AG08395 (cell line): ENCODE results near the gene GRID1.

Source experiments
- DNase-seq: peaks from one replicate; pipeline ENCODE4 v3.0.0; 2012; ENCODE audit warnings: mixed read lengths, low spot score

GRID1 gene

DNA sequence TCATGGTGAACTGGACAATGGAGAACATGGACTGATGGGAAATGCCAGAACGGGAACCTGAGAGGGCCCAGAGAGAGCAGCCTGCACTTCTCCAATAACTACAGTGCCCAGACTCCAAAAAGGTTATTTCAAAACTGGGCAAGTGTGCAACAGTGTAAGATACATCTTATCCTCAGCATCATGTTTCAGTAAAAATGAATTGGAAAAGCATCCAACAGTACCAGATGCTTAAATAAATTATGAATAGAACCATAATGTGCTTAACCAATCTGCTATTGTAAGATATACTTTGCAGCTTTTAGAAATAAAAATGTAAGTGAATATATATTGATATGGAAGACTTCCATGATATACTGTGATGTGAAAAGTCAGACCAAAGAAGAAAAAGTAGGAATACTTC is 303.3 kb downstream of the GRID1 start:
- DNase-seq: no peak

DNA sequence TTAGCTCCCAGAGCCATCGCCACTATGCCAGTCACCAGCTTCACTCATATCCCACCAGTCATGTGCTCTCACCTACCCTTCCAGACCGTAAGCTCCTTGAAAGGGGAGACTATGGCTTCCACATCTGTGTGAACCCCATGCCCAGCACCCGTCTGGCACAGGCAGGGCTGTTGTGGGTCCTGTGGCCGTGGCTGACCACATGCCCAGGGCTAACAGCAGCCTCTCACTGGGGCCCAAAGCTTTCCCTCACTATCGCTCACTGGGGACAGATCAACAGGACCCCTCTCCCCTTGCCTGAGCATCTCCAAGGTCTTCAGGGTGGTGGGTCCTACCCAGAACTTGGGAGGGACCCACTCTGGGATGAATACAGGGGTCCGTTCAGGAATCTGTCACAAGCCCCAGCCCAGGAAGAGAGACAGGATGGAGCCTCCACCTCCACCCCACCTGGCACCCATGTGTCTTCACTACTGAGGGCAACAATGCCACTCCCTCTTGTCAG is 303.9 kb downstream of the GRID1 start:
- DNase-seq: no peak

DNA sequence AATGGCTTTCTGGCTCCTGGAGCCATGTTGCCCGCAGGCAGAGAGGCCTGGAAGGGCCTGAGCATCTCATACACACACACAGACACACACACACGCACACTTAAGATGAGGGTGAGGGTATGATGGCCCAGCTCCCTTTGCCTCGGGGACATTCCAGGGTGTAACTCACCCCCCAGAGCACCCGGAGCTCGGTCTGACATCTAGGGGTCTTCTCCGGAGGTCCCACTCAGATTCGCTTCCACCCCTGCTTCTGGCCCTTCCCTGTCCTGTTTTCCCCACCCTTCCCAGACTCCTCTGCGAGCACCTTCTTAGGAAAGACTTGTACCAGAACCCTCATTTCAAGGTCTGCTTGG is 304.4 kb downstream of the GRID1 start:
- no peak for DNase-seq

DNA sequence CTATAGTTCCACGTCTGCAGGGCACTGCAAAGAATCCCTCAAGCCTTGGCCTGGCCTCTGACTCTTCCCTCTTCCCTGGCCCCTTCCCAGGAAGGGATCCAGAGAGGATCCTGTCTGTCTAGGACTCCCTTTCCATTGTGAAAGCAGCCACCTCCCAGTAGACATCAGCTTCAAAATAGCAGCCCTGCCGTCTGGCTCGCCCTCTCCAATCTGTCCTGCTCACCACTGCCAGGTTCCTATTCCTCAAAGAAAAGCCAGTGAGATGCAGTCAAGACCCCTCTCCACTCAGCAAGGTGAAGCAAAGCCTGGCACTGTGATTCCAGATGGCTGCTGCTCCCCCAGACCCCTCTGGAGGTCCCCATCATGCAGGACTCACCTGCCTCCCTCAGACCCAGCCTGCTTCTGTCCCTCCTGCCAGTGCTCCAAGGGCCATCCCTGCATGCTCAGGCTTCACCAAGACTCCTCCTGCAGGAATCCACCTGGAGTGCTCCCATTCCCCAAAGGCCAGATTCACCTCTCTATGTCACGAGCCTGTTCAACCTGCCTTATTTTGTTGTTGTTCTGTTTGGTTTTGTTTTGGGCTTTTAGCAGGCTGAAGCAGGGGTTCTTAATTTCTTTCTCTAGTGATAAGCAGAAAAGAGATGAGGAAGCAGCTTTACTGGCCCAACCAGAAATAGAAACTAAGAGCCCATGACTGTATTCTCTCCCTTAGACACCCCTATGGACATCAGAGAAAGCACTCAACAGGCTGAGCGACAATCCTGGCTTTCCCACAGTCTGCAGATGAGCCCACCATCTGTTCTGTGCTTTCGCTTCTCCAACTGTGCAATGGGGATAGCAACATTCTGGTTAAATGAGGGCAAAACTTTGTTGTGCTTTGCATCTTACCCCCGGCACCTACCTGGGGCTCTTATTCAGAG is 305.1 kb downstream of the GRID1 start:
- DNase-seq: no peak

DNA sequence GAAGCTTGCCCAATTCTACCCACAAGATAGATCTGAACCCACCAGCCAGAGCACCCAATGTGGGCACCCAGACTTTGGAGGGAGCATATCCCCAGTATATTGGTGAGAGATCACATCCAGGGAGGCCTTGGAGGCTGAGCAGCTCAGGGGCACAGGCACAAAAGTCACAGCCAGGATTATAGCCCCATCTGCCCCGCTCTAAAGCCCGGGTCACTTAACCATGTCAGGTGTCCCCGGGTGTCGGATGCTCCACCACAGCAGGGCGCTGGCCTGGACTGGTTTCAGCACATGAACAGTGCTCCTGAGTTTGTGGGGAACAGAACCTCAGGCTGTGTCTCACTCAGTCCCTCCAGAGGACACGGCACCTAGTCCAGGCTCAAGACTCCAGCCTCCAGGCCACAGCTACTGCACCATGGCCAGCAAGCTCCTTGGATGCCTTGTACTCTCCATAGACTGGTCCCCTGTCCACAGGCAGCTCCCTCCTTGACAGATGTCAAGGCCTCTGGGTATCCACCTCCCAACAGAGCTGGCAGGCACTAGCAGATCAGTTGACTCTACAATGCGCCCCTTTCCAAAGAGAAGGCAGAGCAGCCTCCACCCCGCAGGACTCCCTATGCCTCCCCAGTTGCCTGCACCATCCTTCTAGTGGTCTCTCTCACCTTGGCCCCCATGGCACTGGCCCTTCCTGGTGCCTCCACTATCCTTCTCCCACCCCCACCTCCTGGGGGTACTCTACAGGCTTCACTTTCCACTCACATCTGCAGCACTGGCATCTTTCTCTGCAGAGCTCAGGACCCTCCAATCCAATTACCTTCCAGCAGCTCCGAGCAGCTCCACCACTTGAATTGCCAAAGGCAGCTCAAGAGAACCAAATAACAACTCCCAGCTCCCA is 306.0 kb downstream of the GRID1 start:
- DNase-seq: no peak

DNA sequence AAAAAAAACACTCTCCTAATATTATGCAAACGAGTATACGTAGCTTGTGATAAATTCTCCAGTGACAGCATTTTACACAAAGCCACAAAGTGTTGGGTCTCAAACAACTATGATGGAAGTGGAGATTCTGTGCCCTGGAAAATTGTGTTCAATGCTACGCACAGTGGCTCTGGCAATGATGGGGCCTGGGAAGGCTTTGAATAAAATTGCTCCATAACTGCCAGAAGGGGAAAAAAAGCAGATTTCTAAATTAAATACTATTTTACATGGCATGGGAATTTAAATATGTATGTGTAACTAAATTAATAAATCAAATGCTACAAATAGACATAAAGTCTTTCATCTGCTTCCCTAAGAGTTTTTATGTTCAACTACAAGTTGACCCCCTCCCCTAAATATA is 306.7 kb downstream of the GRID1 start:
- DNase-seq: no peak

DNA sequence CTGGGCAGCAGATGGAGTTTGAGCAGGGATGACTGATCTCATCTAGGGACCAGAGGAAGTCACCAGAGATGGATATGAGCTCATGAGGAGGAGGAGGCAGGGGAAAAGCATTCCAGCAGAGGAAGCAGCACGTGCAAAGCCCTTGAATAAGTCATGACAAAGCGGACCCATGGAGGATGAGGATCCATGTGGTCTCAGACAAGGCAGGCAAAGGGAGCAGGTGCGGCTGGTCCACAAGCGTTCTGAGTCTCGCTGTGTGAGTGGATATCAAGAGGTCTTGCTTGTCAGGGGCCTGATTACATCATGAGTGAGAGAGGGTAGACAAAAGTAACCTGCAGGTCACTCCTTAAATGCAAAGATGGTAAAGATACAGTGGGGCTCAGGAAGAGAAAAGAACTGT is 307.6 kb downstream of the GRID1 start:
- no peak for DNase-seq

DNA sequence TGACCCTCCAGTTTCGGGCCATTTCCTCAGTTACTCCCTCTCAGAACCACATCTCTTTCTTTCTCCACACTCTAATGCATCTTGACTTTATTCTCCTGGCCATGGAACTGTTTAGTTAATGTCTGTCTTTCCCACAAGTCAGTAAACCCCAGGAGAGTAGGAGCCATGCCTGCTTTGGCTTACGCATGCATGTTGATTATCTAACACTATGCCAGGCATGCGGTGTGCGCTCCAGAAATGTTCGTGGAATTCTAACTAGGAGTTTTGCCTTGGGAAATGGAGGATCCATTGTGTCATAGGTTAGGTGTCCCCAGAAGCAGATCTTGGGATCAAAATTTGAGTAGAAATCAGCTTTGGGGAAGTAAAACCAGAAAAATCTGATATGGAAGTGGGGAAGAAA is 308.9 kb downstream of the GRID1 start:
- DNase-seq: no peak

DNA sequence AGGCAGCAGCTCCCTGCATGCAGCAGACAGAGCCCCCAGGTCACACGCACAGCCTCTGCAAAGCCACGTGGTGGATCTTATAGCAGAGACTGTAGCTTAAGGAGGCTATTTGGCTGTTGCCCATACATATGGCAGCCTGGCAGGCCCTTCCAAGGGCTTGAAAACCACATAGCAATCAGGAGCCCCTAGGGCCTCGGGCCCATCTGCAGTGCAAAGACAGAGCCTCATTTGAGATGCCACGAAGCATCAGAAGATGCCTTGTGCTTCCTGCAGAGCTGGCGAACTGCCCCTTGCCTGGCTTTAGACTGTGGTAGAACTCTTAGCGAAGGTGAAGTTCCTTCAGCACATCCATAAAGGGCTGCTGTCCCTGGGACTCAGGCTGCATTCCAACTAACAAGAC is 309.9 kb downstream of the GRID1 start:
- no peak for DNase-seq

DNA sequence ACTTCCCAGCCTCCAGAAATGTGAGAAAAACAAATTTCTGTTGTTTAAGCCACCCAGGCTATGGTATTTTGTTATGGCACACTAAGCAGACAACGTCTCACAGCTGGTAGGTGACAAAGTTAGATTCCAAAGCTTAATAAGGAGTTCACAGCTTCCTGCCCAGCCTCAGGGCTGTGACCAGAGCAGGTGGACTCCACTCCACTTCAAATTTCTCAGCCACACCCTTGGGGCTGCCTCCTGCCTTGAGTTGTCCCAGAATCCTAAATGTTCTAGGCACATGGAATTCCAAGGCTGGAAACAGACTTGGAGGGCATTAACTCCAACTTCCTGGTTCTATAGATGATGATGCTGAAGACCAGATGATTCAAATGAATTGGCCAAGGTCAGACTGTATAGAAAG is 310.7 kb downstream of the GRID1 start:
- no peak for DNase-seq

DNA sequence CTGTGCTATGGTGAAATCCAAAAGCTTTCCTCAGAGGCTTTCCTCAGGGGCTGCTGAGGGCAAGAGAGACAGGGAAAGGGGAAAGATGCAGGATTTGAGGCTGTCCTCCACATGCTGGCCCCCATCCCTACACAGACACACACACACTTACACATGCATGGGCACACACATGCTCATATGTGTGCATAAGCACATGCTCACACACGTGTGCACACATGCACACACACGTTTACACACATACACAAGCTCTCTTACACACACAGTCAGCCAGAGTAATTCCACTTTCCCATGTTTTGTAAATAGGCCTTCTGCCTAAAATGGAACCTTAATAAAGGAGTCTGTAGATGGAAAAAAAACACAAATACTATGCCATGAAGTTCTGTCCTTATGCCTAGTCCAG is 312.9 kb downstream of the GRID1 start:
- DNase-seq: no peak

DNA sequence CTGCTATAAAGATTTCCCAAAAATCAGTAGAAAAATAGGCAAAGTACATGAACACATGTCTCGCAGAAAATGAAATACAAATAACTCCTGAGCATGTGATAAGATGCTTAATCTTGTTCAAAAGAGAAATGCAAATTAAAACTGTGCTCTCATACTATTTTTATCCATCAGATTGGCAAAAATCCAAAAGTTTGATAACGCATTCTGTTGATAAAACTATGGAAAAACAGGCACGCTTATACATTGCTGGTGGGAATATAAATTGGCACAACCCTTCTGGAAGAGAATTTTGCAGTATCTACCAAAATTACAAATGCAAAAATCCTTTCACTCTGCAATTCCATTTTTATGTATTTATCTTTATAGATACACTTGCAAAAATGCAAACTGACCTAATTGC is 315.0 kb downstream of the GRID1 start:
- no peak for DNase-seq

DNA sequence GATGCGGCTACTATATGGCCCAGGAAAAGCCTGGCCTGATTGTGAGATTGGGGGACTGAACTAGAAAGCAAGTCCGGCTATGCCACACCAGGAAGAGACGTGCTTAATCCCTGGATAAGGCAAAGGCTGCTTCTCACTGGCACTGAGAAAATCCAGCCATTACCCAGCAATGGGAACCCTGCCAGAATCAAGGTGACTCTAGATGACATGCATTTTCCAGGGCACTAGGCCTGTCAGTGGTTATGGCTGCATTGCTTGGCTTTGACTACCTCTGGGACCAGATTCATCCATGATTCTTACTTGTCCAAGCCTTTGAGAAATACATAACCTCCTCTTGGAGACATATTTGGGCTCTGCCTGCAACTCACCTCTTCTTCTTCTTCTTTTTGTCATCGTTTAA is 317.2 kb downstream of the GRID1 start:
- no peak for DNase-seq

DNA sequence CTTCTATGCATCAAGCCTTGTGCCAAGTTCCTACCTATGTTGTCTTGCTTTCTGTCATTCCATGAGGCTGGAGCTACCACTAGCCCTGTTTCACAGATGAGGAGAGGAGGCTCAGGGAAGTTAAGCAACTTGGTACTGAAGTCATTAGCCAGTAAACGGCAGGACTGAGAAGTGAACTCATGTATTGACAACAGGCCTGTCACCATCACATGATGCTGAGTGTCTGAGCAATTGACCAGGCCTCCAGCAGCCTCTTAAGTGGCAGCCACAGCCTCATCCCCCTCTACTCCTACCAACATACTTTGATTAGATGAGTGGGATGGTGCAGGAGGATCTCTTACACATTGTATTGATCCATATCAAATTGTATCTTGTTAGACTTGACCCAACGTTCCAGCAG is 317.6 kb downstream of the GRID1 start:
- DNase-seq: no peak

DNA sequence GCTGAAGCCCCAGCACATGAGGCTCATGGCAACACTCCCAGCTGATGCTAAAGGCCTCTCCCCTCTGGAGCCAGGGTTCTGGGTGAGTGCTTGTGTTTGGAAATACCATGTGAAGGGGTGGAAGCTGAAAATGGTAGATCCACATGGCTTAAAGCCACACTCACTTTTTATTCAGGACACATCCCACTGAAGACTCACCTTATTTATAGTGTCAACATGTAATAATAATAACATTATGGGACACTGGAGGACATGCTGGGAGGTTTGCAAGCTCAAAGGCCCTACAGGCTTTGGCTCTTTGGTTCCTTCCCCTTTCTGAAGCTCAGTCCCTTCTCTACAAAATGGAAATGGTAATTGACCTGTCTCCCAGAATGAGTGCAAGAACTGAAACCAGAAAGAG is 318.0 kb downstream of the GRID1 start:
- no peak for DNase-seq

DNA sequence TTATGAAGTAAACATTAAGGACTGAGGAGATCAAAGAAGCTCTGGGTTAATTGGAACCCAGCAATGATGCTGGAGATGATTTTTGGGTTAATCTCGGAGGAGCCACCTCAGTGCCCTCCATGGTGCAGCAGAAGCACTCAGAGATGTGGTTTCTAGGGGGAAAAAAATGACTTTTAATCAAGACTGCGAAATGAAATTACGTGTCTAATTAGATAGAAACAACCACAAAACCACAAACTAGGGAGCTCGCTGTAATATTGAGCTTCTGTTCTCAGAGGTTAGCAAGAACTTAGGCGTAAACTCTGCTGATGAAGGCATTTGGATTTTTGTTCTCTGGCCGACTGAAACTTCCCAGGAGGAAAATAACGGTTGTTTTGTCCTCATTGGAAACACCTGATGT is 319.0 kb downstream of the GRID1 start:
- no peak for DNase-seq

DNA sequence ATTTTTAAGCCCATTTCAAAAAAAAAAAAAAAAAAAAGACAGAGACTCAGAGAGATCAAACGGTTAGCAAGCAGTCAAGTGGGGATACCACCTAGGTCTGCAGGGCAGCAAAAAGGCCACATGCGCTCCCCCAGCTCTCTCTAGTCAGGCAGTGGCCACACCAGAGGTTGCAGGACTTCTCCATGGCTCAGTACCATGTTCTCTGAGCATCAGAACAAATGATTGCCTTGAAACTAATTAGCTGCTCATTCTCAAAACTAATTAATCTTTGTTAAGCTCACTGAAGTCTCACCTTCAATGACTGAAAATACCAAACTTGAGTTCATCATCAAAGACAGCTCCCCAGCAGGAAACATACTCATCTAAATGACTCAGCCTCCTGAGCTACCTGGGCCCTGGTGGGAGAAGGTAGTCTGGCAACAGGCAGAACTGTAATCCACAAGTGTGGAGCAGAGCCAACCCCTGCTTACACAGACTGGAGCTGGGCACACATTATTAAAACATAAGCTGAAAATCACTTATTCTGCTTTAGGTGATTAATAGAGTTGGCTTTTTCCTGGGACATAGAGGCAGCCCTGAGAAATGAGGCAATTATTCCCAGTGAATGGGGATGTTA is 319.6 kb downstream of the GRID1 start:
- DNase-seq: no peak

DNA sequence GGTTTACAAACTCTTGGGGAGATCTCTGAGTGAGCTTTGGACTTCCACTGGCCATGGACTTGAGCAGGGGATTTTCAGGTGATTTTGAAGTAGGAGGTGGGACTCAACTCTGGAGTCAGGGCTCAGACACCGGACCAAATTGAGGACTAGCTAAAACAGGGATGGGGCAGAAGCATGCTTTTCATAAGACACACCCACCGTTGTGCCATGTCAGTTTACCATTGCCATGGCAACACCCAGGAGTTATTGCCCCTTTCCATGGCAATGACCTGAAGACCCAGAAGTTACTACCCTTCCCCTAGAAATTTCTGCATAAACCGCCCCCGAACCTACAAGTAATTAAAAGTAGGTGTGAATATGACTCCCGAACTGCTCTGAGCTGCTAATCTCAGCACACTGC is 320.7 kb downstream of the GRID1 start:
- DNase-seq: no peak

DNA sequence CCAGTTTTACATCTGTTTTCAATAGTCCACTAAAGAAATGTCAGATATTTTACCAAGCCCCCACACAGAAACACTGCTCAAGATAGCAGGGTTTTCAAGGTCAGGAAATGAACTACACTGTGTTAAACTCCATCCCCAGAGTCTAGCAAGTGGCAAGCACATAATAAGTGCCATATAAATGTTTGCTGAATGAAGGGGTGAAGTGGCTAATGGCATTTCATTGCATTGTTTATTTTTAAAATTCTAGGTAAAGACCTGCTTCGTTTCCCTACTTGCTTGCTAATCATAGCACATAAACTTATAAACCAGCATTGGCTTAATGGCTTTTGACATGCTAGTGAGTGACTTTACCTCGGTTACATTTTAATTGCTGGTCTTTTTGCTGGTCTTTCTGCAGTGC is 322.6 kb downstream of the GRID1 start:
- DNase-seq: no peak

DNA sequence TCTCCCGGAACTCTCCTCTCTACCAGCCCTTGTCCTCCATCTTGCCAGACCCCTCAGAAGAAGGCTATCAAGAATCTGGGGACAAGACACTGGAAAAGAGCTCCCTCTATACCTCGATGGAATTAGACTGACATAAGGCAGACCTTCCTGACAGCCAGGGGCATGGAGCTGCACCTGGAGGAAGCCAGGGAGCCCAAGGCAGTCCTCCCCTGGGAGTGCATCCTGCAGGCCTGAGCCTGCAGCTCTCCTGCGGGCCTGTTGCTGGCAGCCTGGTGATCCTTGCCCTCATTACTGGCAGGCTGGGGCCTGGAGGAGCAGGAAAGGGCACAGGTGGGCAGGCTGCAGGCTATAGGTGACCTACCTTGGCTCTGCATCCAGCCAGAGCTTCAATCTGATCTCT is 323.4 kb downstream of the GRID1 start:
- no peak for DNase-seq

DNA sequence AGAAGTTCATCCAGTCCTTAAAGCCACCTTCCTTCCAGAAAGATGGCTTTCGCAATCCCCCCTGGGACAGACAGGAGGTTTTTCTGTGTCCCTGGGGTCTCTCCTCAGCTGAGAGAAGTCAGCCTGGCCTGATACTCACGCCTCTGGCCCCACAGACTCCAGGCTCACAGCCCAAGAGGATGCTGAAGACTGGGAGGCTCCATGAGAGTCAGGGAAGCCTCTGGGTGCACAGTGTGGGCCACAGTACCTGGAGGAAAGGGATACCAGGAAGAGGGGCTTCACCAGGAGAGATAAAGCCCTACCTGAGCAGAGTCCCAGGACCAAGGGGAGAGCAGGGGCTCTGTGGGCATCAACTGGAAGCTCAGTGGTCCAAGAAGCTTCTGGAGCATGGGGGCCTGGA is 324.4 kb downstream of the GRID1 start:
- no peak for DNase-seq

DNA sequence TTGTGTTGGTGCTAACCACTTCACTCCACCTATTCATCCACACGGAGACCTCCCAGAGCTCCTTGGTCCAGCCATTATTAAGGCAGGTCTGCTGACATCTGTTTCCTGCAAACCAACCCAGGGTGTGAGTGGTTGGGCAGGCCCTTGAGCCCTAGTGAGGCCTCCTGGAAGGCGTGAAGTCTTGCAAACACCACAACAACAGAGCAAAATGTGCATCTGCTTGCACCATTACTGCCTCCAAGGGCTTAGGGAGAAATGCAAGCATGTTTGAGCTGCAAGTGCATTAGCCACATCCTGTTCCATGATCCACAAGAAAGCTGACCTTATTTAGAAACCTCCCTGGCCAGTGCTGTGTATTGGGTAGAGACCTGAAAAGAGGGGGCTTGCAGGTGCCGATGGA is 325.5 kb downstream of the GRID1 start:
- no peak for DNase-seq

DNA sequence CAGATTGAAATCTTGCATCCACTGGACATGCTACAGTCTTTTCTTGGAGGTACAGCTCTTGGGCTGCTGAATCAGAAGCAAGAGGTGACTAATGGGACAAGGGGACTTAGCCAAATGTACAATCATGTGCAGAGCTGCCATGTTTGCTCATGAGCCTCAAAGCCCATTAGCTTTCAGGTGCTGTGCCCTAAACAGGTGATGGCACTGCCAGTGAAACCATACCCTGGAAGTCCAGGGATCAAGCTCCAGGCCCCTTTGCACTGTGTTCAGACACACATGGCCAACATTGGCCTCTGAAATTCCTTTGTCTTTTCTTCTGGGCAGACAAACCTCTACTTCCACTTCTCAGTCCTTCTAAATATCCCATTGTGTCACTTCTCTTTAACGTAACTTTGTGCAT is 328.2 kb downstream of the GRID1 start:
- DNase-seq: no peak
